H1 (cell line): Measurements from ENCODE around the gene TIAM2. TPM values are rescaled to one million over a fixed set of nuclear protein-coding genes. Genes with fewer than 3 reads are reported as not detected.

ENCODE experiments used
- CTCF ChIA-PET: fragments of 300-600 bp; sonication (Branson Sonifier 250); formaldehyde crosslinking; loops from one replicate; lab custom pipeline; 2021; ENCODE audit not compliant: partially characterized antibody; lab: Charles Lee
- POLR2A ChIA-PET: fragments of 300-600 bp; sonication (Branson Sonifier 250); formaldehyde crosslinking; loops from one replicate; lab custom pipeline; 2021; ENCODE audit warnings: inconsistent platforms; ENCODE audit not compliant: partially characterized antibody; lab: Charles Lee
- DNase-seq, 2 experiments: peaks; one replicate each; pipeline versions ENCODE4 v3.0.0 to v3.0.0-alpha.2; 2010 to 2022; ENCODE audit warnings: low spot score in 2 of 2, low read depth in 1 of 2, mixed read lengths in 1 of 2
- FAIRE-seq: peaks from 2 replicates; lab custom pipeline; 2011; peaks lifted over from hg19 to GRCh38; lab: Jason Lieb, UNC
- H2AFZ ChIP-seq: 2 replicates; pipeline ENCODE4 v1.8.1; 2012; ENCODE audit warnings: low read length, inconsistent platforms
- H2AK5ac ChIP-seq: 2 replicates; pipeline ENCODE4 v1.6.1; 2013; ENCODE audit warnings: low read depth, low read length
- H2BK120ac ChIP-seq: replicated peaks from 2 replicates; pipeline ENCODE3; 2013; ENCODE audit warnings: low read depth, low read length, inconsistent platforms
- H2BK12ac ChIP-seq: 2 replicates; pipeline ENCODE4 v1.6.1; 2013; ENCODE audit warnings: low read depth, low read length
- H2BK15ac ChIP-seq: 2 replicates; pipeline ENCODE4 v1.6.1; 2013; ENCODE audit warnings: low read length
- H2BK20ac ChIP-seq: 2 replicates; pipeline ENCODE4 v1.6.1; 2013; ENCODE audit warnings: low read length
- H2BK5ac ChIP-seq: 2 replicates; pipeline ENCODE4 v1.6.1; 2013; ENCODE audit warnings: low read depth, low read length
- H3K14ac ChIP-seq: 2 replicates; pipeline ENCODE4 v1.6.1; 2013; ENCODE audit warnings: inconsistent platforms; ENCODE audit not compliant: insufficient read length
- H3K18ac ChIP-seq: 2 replicates; pipeline ENCODE4 v1.6.1; 2013; ENCODE audit warnings: low read length; ENCODE audit errors: extremely low read depth
- H3K23ac ChIP-seq: 2 replicates; pipeline ENCODE4 v1.6.1; 2013; ENCODE audit warnings: inconsistent platforms; ENCODE audit not compliant: insufficient read length
- H3K23me2 ChIP-seq: 2 replicates; pipeline ENCODE4 v1.6.1; 2013; ENCODE audit warnings: low read depth, low read length
- H3K27ac ChIP-seq: 2 replicates; pipeline ENCODE4 v1.6.1; 2011; ENCODE audit warnings: low read depth, low read length, inconsistent platforms
- H3K27me3 ChIP-seq, 4 experiments: replicated peaks in 1 of 4; 1 replicate in 1 of 4; 2 replicates in 3 of 4; pipeline versions ENCODE4 v1.6.1 to v1.8.1; 2011 to 2013; ENCODE audit warnings: low read length in 3 of 4, mild to moderate bottlenecking in 3 of 4, inconsistent platforms in 2 of 4, mixed read lengths in 2 of 4, moderate library complexity in 1 of 4; ENCODE audit not compliant: control insufficient read depth in 3 of 4, insufficient read depth in 3 of 4; ENCODE audit errors: extremely low read depth in 1 of 4
- H3K36me3 ChIP-seq, 4 experiments: 2 replicates each; pipeline versions ENCODE4 v1.6.1 to v1.8.1; 2011 to 2013; ENCODE audit warnings: mild to moderate bottlenecking in 4 of 4, low read length in 3 of 4, moderate library complexity in 2 of 4, control low read depth in 1 of 4, inconsistent platforms in 1 of 4; ENCODE audit not compliant: insufficient read depth in 4 of 4, control insufficient read depth in 2 of 4
- H3K4ac ChIP-seq: replicated peaks from 2 replicates; pipeline ENCODE3; 2013; ENCODE audit warnings: low read length, low read depth, mixed read lengths, inconsistent platforms; ENCODE audit not compliant: insufficient read length
- H3K4me1 ChIP-seq, 4 experiments: replicated peaks in 1 of 4; 1 replicate in 1 of 4; 2 replicates in 3 of 4; pipeline versions ENCODE4 v1.6.1 to v1.8.1; 2011 to 2013; ENCODE audit warnings: low read length in 3 of 4, inconsistent platforms in 2 of 4, mixed read lengths in 1 of 4; ENCODE audit not compliant: insufficient read depth in 4 of 4, control insufficient read depth in 3 of 4
- H3K4me2 ChIP-seq, 2 experiments: 2 replicates each; pipeline versions ENCODE4 v1.6.1 to v1.8.1; 2011 to 2013; ENCODE audit warnings: low read depth in 2 of 2, low read length in 2 of 2, control low read depth in 1 of 2, inconsistent platforms in 1 of 2, mild to moderate bottlenecking in 1 of 2; ENCODE audit not compliant: insufficient read depth in 1 of 2
- H3K4me3 ChIP-seq, 4 experiments: fragments of 200-600, 300-600 bp in 1 of 4; sonication (generic), shearing (Covaris generic), sonication (Bioruptor Twin) in 1 of 4; 2 replicates each; pipeline versions ENCODE4 v1.5.1 to v1.8.1; 2011 to 2016; ENCODE audit warnings: low read length in 4 of 4, low read depth in 3 of 4, control low read depth in 2 of 4, inconsistent platforms in 2 of 4, mild to moderate bottlenecking in 2 of 4, mixed read lengths in 1 of 4, moderate library complexity in 1 of 4; ENCODE audit not compliant: insufficient read depth in 2 of 4; ENCODE audit errors: extremely low read depth in 1 of 4
- H3K56ac ChIP-seq: replicated peaks from 2 replicates; pipeline ENCODE3; 2013; ENCODE audit warnings: low read depth, mild to moderate bottlenecking, mixed read lengths, low read length, inconsistent platforms; ENCODE audit not compliant: insufficient read length
- H3K79me1 ChIP-seq: 2 replicates; pipeline ENCODE4 v1.6.1; 2013; ENCODE audit warnings: low read depth, low read length, control low read depth
- H3K79me2 ChIP-seq, 2 experiments: 2 replicates each; pipeline versions ENCODE4 v1.6.1 to v1.8.1; 2012 to 2013; ENCODE audit warnings: low read length in 2 of 2, mild to moderate bottlenecking in 2 of 2, inconsistent platforms in 1 of 2; ENCODE audit not compliant: insufficient read depth in 2 of 2, control insufficient read depth in 1 of 2
- H3K9ac ChIP-seq, 4 experiments: replicated peaks in 1 of 4; 1 replicate in 1 of 4; 2 replicates in 3 of 4; pipeline versions ENCODE4 v1.6.1 to v1.8.1; 2011 to 2013; ENCODE audit warnings: low read depth in 3 of 4, low read length in 3 of 4, control low read depth in 2 of 4, mild to moderate bottlenecking in 2 of 4, moderate library complexity in 2 of 4, inconsistent platforms in 1 of 4; ENCODE audit errors: extremely low read depth in 1 of 4
- H3K9me3 ChIP-seq, 2 experiments: 2 replicates each; pipeline versions ENCODE4 v1.6.1 to v1.8.1; 2012 to 2013; ENCODE audit warnings: mild to moderate bottlenecking in 2 of 2, moderate library complexity in 2 of 2, control low read depth in 1 of 2, inconsistent platforms in 1 of 2, low read depth in 1 of 2, low read length in 1 of 2, mixed read lengths in 1 of 2; ENCODE audit not compliant: insufficient read depth in 2 of 2
- H4K20me1 ChIP-seq, 2 experiments: replicated peaks in 1 of 2; 2 replicates each; pipeline versions ENCODE3 to v1.8.1; 2011 to 2013; ENCODE audit warnings: inconsistent platforms in 2 of 2, low read length in 2 of 2, mild to moderate bottlenecking in 1 of 2; ENCODE audit not compliant: insufficient read depth in 2 of 2, control insufficient read depth in 1 of 2
- H4K5ac ChIP-seq: 2 replicates; pipeline ENCODE4 v1.6.1; 2013; ENCODE audit warnings: low read length, low read depth, mixed read lengths, inconsistent platforms; ENCODE audit not compliant: insufficient read length
- H4K8ac ChIP-seq: 2 replicates; pipeline ENCODE4 v1.8.0; 2013; ENCODE audit warnings: mild to moderate bottlenecking, moderate library complexity, low read length, inconsistent platforms; ENCODE audit not compliant: insufficient read depth; ENCODE audit errors: extremely low read depth
- H4K91ac ChIP-seq: replicated peaks from 2 replicates; pipeline ENCODE3; 2013; ENCODE audit warnings: low read length, mixed read lengths, inconsistent platforms; ENCODE audit not compliant: insufficient read length
- ATF2 ChIP-seq: IDR thresholded peaks from 2 replicates; pipeline ENCODE4 v1.6.1; 2012; ENCODE audit warnings: low read length, inconsistent platforms
- BRCA1 ChIP-seq: IDR thresholded peaks from 2 replicates; pipeline ENCODE4 v1.6.1; 2012; ENCODE audit warnings: low read depth, low read length, improper control_type of control experiment
- CEBPB ChIP-seq: IDR thresholded peaks from 2 replicates; pipeline ENCODE4 v1.6.1; 2012; ENCODE audit warnings: low read depth, low read length
- EGR1 ChIP-seq: IDR thresholded peaks from 2 replicates; pipeline ENCODE4 v1.6.1; 2011; ENCODE audit warnings: low read depth, low read length, borderline replicate concordance
- GABPA ChIP-seq: IDR thresholded peaks from 2 replicates; pipeline ENCODE4 v1.6.1; 2011; ENCODE audit warnings: mild to moderate bottlenecking, low read length, moderate library complexity, borderline replicate concordance; ENCODE audit not compliant: insufficient read depth
- MAX ChIP-seq: IDR thresholded peaks from 2 replicates; pipeline ENCODE4 v1.6.1; 2012; ENCODE audit warnings: inconsistent platforms
- NRF1 ChIP-seq: IDR thresholded peaks from 2 replicates; pipeline ENCODE4 v1.6.1; 2011; ENCODE audit warnings: mild to moderate bottlenecking, low read depth, low read length, improper control_type of control experiment
- SIN3A ChIP-seq, 2 experiments: IDR thresholded peaks in 1 of 2; conservative IDR thresholded peaks in 1 of 2; 2 replicates each; pipeline ENCODE4 v1.6.1; 2011 to 2012; ENCODE audit warnings: low read length in 2 of 2, improper control_type of control experiment in 1 of 2, low read depth in 1 of 2, mild to moderate bottlenecking in 1 of 2
- SIRT6 ChIP-seq: IDR thresholded peaks from one replicate; pipeline ENCODE4 v1.7.1; 2012; ENCODE audit warnings: low read length, inconsistent platforms
- SP2 ChIP-seq: IDR thresholded peaks from 2 replicates; pipeline ENCODE4 v1.6.1; 2012; ENCODE audit warnings: mild to moderate bottlenecking, low read length, inconsistent platforms
- TCF12 ChIP-seq: IDR thresholded peaks from 2 replicates; pipeline ENCODE4 v1.6.1; 2011; ENCODE audit warnings: low read depth, mild to moderate bottlenecking, low read length
- YY1 ChIP-seq: IDR thresholded peaks from 2 replicates; pipeline ENCODE4 v1.6.1; 2011; ENCODE audit warnings: low read depth, mild to moderate bottlenecking, low read length
- ZNF274 ChIP-seq: IDR thresholded peaks from 2 replicates; pipeline ENCODE4 v1.7.0; 2012; ENCODE audit warnings: low read length, borderline replicate concordance; ENCODE audit errors: extremely low read depth
- WGBS, 2 experiments: shearing (Covaris generic) in 1 of 2; methylation state at CpG; one replicate each; pipeline versions ENCODE4 v1.1.6 to v1.1.7; 2013 to 2015; ENCODE audit warnings: low lambda C conversion rate in 2 of 2, mixed read lengths in 2 of 2, inconsistent platforms in 1 of 2, low coverage in 1 of 2, missing lambda C conversion rate in 1 of 2; ENCODE audit not compliant: insufficient replicate concordance in 2 of 2, insufficient coverage in 1 of 2, insufficient read length in 1 of 2; ENCODE audit errors: extremely low coverage in 1 of 2, missing lambda C conversion rate in 1 of 2; 5-methylcytosine and 5-hydroxymethylcytosine counted together
- polyA plus RNA-seq, 7 experiments: library from polyadenylated mRNA; depleted of rRNA in 3 of 7; stranded (reverse) in 5 of 7; unstranded in 2 of 7; fragments of >200 nt in 5 of 7; fragments of 200-250 nt in 2 of 7; gene quantifications; 1 replicate in 5 of 7; 2 replicates in 1 of 7; 4 replicates in 1 of 7; pipeline versions ENCODE4 v1.2.1 to v1.2.3, GENCODE V29; 2011 to 2013; ENCODE audit warnings: missing spikeins in 2 of 7, mixed read lengths in 2 of 7
- total RNA-seq: library from RNA; stranded (reverse); fragmentation: NEBNext Ultra II Directional; extraction: Animal tissue kit (Norgen Biotek cat#: 25700); gene quantifications from 2 replicates; pipeline ENCODE4 v1.2.1, GENCODE V29; 2021

The TIAM2 gene
- total and polyA plus RNA-seq, 2 of the 8 experiments (the other 6 are each of a cell fraction or from before 2014, with no cell fraction given) = 7.4 to 23.9 TPM

- Histone ChIP-seq H2BK12ac (no peak overlapping the region), H3K4me3 (no peak overlapping the region), H3K18ac (no peak overlapping the region), H4K91ac (no peak overlapping the region), H3K36me3 (peaks cover 12 to 57% (median 38%) of the 10 kb centered on the region in 4 experiments), H3K14ac (no peak overlapping the region), H4K20me1 (peaks cover 2 to 3% of the 10 kb centered on the region in 2 experiments), H2BK120ac (no peak overlapping the region), H4K8ac (no peak overlapping the region), H3K56ac (no peak overlapping the region), H2AK5ac (no peak overlapping the region), H4K5ac (no peak overlapping the region), H3K23me2 (no peaks in the 10 kb centered on the region), H3K9ac (no peak overlapping the region), H3K23ac (no peak overlapping the region), H3K79me1 (no peaks in the 10 kb centered on the region), H3K27ac (no peak overlapping the region), H3K9me3 (no peaks in the 10 kb centered on the region), H2BK20ac (no peak overlapping the region), H2BK15ac (no peak overlapping the region), H2AFZ (no peak overlapping the region), H3K4me2 (no peak overlapping the region), H3K27me3 (no peaks in the 10 kb centered on the region), H3K79me2 (peaks cover 3 to 4% of the 10 kb centered on the region in 2 experiments; a peak in 1 of 4 replicates), H3K4me1 (peaks cover 0 to 7% (median 2%) of the 10 kb centered on the region in 4 experiments; a peak in 3 of 7 replicates), H2BK5ac (no peak overlapping the region), H3K4ac (no peak overlapping the region)
- ChIA-PET CTCF (interaction anchor here (0.7 to 6.4 kb wide), 7 partner anchors 9 to 1623 kb away, joined by 3 to 72 read pairs (median 5); no protein-coding TSS in a partner anchor), POLR2A (interaction anchor here (0.8 to 1.8 kb wide), 2 partner anchors 8 to 9 kb away, joined by 3 to 5 read pairs; no protein-coding TSS in a partner anchor)
- WGBS, 2 experiments = 95% methylated on average over 5 of the region's 5 CpGs; no CpG with 5 or more reads in 1 of the 2 experiments
- FAIRE-seq (no peak), DNase-seq (no peak)
- TF ChIP-seq SIRT6 (no peak), YY1 (no peak), EGR1 (no peak), BRCA1 (no peak), CEBPB (no peak), SP2 (no peak), MAX (no peak), ATF2 (no peak), TCF12 (no peak), SIN3A (conservative IDR thresholded peaks at IDR 0.05 in 1 of 2, IDR thresholded peaks at IDR 0.05 in 1 of 2; ENCODE audit: low read depth in 1 of 2, low read length in 2 of 2) (no peak), NRF1 (no peak), ZNF274 (no peak), GABPA (no peak)
Measured at GRCh38 chr6:155259897-155260296, 264.8 kb downstream of the TIAM2 start.
